C4-2B (cell line): Measurements from ENCODE around the gene EVI5L.

Experiments used
- ZFX ChIP-seq: fragments of 450-650 bp; IDR thresholded peaks from 2 replicates; pipeline ENCODE4 v1.6.1; 2017
- TF ChIP-seq, protein P1 (sequence below): fragments of 450-650 bp; conservative IDR thresholded peaks from 2 replicates; pipeline ENCODE4 v1.5.1; 2017; ENCODE audit warnings: mild to moderate bottlenecking

DNA sequence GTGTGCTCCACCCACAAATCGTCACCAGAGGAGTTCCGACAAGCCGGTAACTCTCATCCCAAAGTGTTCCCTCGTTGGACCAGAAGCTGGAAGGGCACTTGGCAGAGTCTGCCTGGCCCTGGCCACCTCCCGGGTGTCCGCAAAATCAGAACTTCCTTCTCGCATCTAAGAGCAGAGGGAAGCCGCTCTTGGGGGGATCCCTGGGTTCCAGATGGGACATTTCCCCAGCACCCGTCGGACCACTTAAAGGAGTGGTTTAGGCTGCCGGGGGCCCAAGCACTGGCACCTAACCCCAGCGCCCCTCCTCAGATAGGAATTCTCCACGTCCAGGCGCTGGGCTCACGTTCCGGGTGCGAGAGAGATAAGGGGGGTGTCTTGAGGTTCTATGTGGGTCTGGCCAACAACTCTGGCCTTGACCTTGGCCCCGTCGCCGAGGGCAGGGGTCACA lies 72.8 kb downstream of the EVI5L start:
- TF ChIP-seq, protein P1, sequence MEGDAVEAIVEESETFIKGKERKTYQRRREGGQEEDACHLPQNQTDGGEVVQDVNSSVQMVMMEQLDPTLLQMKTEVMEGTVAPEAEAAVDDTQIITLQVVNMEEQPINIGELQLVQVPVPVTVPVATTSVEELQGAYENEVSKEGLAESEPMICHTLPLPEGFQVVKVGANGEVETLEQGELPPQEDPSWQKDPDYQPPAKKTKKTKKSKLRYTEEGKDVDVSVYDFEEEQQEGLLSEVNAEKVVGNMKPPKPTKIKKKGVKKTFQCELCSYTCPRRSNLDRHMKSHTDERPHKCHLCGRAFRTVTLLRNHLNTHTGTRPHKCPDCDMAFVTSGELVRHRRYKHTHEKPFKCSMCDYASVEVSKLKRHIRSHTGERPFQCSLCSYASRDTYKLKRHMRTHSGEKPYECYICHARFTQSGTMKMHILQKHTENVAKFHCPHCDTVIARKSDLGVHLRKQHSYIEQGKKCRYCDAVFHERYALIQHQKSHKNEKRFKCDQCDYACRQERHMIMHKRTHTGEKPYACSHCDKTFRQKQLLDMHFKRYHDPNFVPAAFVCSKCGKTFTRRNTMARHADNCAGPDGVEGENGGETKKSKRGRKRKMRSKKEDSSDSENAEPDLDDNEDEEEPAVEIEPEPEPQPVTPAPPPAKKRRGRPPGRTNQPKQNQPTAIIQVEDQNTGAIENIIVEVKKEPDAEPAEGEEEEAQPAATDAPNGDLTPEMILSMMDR: no peak
- no peak for TF ChIP-seq ZFX
